Large intestine (tissue), 3 donors: ENCODE data around the gene IL1RL2. TPM values are rescaled to one million over a fixed set of nuclear protein-coding genes. Genes with fewer than 3 reads are reported as not detected.

Experiments used
- DNase-seq, 2 donors: peaks; one replicate each; pipeline versions ENCODE4 v3.0.0 to v3.0.0-alpha.2; 2013
- H3K27ac ChIP-seq: one replicate; pipeline ENCODE4 v1.5.1; 2013; ENCODE audit warnings: low read length
- H3K27me3 ChIP-seq: 2 replicates; pipeline ENCODE4 v1.6.1; 2013; ENCODE audit warnings: low read length; ENCODE audit not compliant: control insufficient read depth, insufficient read depth
- H3K36me3 ChIP-seq: 2 replicates; pipeline ENCODE4 v1.6.1; 2013; ENCODE audit warnings: low read length; ENCODE audit not compliant: control insufficient read depth, insufficient read depth
- H3K4me1 ChIP-seq: one replicate; pipeline ENCODE4 v1.6.1; 2013; ENCODE audit warnings: low read length; ENCODE audit not compliant: control insufficient read depth, insufficient read depth
- H3K4me3 ChIP-seq: one replicate; pipeline ENCODE4 v1.5.1; 2013; ENCODE audit warnings: low read length
- H3K9me3 ChIP-seq: one replicate; pipeline ENCODE4 v1.6.1; 2013; ENCODE audit warnings: mild to moderate bottlenecking, low read depth, low read length, moderate library complexity; ENCODE audit not compliant: control insufficient read depth
- WGBS: methylation state at CpG from one replicate; pipeline ENCODE4 v1.1.5; 2013; ENCODE audit warnings: low lambda C conversion rate; ENCODE audit not compliant: insufficient coverage; 5-methylcytosine and 5-hydroxymethylcytosine counted together
- polyA plus RNA-seq: library from polyadenylated mRNA; unstranded; fragments of 120-200 nt; gene quantifications from one replicate; pipeline ENCODE4 v1.2.1, GENCODE V29; 2013

IL1RL2 gene
- polyA plus RNA-seq, 1 donor: 0.34 TPM

DNA sequence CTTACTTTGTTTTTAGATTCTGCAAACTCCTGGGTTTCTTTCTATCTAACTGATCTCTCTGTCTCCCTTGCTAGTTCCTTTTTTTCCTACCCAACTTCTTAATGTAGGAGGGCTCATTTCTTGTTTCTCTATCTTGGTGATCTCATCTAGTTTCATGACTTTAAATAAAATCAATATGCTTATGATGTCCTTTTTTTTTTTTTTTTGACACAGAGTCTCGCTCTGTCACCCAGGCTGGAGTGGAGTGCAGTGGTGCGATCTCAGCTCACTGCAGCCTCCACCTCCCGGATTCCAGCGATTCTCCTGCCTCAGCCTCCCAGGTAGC is 82.3 kb downstream of the IL1RL2 start:
- Histone ChIP-seq H3K27me3 (peaks cover 4% of the 10 kb centered on the region), H3K36me3 (no peaks in the 10 kb centered on the region), H3K4me3 (no peak overlapping the region), H3K27ac (no peak overlapping the region), H3K4me1 (no peaks in the 10 kb centered on the region), H3K9me3 (no peaks in the 10 kb centered on the region)
- no CpG with 5 or more reads among the region's 4 CpGs for WGBS
- DNase-seq: no peak

DNA sequence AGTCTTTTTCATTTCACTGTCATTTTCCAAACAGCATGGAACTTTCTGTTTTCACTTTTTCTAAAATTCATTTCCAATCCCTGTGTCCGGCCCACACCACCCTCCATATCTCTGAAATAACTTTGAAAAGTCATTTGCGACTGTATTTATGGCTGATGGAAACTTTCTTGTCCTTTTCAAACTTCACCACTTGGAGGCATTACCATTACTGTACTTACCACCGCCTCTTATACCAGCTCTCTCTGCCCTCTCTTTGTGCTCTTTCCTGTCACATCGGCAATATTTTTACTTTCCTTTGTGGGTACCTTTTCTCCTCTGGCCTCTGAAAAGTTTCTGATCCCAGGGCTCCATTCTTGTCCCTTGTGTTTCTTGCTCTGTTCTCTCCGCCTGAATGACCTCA is 85.0 kb downstream of the IL1RL2 start:
- no peaks in the 10 kb centered on the region for H3K4me1 ChIP-seq
- H3K36me3 ChIP-seq: no peaks in the 10 kb centered on the region
- H3K4me3 ChIP-seq: no peak overlapping the region
- 97% methylated on average over 4 of the region's 5 CpGs for WGBS
- no peak overlapping the region for H3K27ac ChIP-seq
- DNase-seq: no peak
- H3K9me3 ChIP-seq: no peaks in the 10 kb centered on the region
- H3K27me3 ChIP-seq: peaks cover 4% of the 10 kb centered on the region

DNA sequence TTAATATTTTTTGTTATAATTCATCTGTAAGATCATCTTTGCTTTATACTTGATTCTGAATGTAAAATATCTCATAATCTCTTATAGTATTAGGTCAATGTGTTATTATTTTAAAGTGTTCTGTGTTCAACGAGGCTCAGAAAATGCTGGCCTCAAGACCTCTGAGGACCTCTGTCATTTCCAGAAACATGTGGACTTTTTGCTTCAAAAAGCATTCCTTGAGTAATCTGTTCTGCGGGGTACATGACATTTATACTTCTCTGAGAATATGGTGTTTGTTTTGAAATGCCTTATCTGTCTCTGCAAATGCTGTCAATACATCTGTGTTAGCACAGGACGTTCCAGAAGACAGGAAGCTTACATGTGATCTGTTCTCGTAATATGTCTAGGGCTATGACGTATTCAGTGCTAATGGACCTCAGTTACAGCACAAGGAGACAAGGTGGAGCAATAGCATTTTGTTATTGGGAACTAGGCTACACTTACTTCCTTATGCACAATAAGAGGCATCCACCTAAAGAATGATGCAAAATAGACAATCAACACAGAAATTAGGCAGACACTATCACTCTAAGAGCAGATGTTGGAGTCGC is 86.9 kb downstream of the IL1RL2 start:
- 100% methylated on average over 1 of the region's 6 CpGs for WGBS
- H3K27ac ChIP-seq: no peak overlapping the region
- H3K4me1 ChIP-seq: no peaks in the 10 kb centered on the region
- no peaks in the 10 kb centered on the region for H3K36me3 ChIP-seq
- H3K4me3 ChIP-seq: no peak overlapping the region
- no peaks in the 10 kb centered on the region for H3K27me3 ChIP-seq
- H3K9me3 ChIP-seq: no peaks in the 10 kb centered on the region
- DNase-seq: no peak

DNA sequence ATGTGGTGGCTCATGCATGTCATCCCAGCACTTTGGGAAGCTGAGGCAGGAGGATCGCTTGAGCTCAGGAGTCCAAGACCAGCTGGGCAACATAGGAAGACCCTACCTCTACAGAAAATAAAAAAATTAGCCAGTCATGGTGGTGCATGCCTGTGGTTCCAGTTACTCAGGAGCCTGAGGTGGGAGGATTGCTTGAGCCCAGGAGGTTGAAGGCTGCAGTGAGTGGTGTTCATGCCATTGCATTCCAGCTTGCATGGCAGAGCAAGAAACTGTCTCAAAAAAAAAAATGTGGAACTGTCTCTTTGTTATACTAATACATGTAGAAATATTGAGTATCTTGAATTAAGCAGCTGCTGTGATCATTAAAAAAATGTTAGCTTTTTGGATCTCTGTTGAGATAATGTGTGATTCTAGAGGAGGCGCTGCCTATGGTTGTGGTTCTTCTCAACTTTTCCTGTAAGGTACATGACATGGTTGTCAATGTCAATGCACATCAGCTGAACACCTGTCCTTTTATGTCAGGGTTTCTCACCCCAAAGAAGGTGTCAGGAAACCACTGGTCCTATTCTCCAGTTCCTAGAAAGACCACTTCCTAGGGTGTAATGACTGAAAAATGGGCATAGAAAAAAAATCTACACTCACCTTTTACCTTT is 89.9 kb downstream of the IL1RL2 start:
- WGBS: 100% methylated on average over 1 of the region's 2 CpGs
- no peak for DNase-seq
- no peaks in the 10 kb centered on the region for H3K9me3 ChIP-seq
- H3K4me1 ChIP-seq: no peaks in the 10 kb centered on the region
- no peaks in the 10 kb centered on the region for H3K36me3 ChIP-seq
- peaks cover 2% of the 10 kb centered on the region for H3K27me3 ChIP-seq
- H3K4me3 ChIP-seq: no peak overlapping the region
- no peak overlapping the region for H3K27ac ChIP-seq

DNA sequence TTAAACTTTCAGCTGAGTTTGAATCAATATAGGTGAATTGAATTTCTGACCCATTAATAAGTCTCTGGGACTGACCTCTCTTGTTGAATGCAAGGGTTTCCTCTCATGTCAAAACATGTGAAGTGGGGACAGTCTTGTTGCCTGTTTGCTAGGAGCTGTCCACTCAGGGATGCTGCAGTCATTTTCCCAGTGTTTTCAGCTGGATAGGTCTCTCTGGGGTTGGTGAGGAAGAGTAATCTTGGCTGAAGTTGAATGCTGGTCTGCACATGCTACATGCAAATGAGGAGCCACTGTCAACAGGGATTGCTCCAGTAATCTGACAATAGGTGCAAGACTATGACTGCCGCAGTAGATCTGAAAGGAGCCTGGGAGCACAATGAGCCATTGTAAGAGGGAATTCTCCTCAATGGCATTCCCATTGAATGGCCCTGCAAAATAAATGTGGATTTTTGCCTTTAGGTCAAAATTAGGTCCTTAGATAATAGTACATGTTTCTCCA is 90.4 kb downstream of the IL1RL2 start:
- no peak overlapping the region for H3K27ac ChIP-seq
- DNase-seq: no peak
- no peaks in the 10 kb centered on the region for H3K36me3 ChIP-seq
- WGBS: no CpG with 5 or more reads among the region's 1 CpG
- H3K4me1 ChIP-seq: no peaks in the 10 kb centered on the region
- no peak overlapping the region for H3K4me3 ChIP-seq
- peaks cover 2% of the 10 kb centered on the region for H3K27me3 ChIP-seq
- H3K9me3 ChIP-seq: no peaks in the 10 kb centered on the region

DNA sequence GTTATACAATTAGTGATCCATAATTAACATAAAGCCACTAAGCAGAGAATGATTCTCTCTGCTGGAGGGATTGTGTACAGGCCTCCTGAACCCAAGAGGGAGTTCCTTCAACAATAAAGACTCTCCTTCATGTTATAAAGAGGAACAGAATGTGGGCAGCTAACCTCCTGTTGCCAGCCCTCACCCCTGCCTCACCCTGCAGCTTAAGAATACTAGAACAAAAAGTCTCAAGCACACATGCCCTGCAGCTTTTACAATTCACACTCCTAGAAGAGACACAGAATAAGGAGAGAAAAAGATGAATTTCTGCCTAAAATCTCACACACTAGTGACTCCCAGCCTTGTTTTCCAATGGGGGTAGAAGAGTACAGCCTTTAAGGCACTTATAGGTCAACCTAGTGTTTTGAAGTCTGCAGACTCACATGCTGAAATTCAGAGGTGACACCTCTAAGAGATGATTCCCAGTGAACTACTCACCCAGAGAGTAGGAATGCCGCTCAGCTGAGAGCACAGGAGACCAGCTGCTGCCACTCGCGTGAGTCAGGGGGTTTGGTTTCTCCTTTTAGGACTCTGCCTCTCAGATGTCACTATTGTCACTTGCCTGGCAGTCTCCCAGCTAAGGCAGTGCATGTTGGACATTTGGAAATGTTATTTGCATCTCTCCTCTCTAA is 92.0 kb downstream of the IL1RL2 start:
- Histone ChIP-seq H3K4me1 (no peaks in the 10 kb centered on the region), H3K27me3 (peaks cover 2% of the 10 kb centered on the region), H3K4me3 (no peak overlapping the region), H3K27ac (no peak overlapping the region), H3K9me3 (no peaks in the 10 kb centered on the region), H3K36me3 (no peaks in the 10 kb centered on the region)
- no peak for DNase-seq
- WGBS: no CpG with 5 or more reads among the region's 3 CpGs

DNA sequence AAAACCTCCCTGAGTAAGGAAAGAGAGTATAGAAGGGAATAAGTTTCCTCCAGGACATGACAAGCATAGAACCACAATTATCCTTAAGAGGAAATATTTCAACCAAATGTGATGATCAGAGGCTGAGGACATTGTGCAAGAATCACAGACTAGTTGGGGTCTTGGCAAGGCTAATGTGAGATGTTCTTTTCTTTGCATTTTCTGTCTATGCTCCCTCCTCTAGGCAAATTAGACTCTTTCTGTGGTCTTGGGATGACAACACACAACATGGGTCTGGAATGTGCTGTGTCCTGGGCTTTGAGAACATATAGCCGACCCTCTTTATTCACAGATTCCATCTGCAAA is 92.5 kb downstream of the IL1RL2 start:
- Histone ChIP-seq H3K4me1 (no peaks in the 10 kb centered on the region), H3K27ac (no peak overlapping the region), H3K4me3 (no peak overlapping the region), H3K9me3 (no peaks in the 10 kb centered on the region), H3K36me3 (no peaks in the 10 kb centered on the region), H3K27me3 (peaks cover 2% of the 10 kb centered on the region)
- no CpG with 5 or more reads among the region's 1 CpG for WGBS
- no peak for DNase-seq

DNA sequence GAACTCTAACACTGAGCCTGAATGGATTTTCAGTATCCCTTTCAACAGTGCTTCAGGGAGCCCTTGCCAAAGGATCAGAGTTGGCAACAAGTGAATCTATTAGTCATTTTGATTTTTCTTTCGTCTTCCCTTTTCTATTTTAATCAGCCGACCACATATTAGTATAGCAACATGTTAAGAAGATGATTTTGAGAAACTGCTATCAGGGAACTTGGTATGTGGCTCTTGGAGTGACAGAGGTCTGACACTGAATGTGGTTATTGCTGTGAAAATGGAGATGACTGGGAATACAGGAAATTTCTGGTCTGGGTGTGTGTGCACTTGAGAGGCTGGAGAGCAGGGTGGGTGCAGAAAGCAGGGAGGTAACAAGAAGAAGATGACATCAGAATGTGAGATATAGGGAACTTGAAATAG is 95.9 kb downstream of the IL1RL2 start:
- Histone ChIP-seq H3K9me3 (no peaks in the 10 kb centered on the region), H3K36me3 (no peaks in the 10 kb centered on the region), H3K27me3 (peaks cover 2% of the 10 kb centered on the region), H3K4me3 (no peak overlapping the region), H3K27ac (no peak overlapping the region), H3K4me1 (no peaks in the 10 kb centered on the region)
- WGBS: 92% methylated on average over 2 of the region's 2 CpGs
- no peak for DNase-seq

DNA sequence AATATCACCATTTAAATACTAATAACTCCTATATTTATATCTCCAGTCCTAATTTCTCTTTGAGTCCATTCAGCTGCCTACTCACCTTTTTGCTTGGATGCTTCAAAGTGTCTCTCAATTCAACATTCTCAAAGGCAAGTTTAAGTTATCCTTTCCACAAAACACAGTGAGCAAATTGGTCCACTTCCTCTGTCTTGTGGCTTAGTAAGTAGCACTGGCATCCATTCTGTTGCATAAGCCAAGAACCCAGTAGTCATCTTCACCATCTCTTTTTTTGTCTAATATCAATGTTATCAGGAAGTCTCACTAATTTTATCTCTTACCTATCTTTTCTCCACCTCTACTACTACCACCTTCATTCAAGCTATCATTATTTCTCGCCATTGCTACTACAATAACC is 97.2 kb downstream of the IL1RL2 start:
- no peak for DNase-seq
- Histone ChIP-seq H3K36me3 (no peaks in the 10 kb centered on the region), H3K4me1 (no peaks in the 10 kb centered on the region), H3K9me3 (no peaks in the 10 kb centered on the region), H3K4me3 (no peak overlapping the region), H3K27ac (no peak overlapping the region), H3K27me3 (peaks cover 2% of the 10 kb centered on the region)
- WGBS: 100% methylated on average over 1 of the region's 1 CpG

DNA sequence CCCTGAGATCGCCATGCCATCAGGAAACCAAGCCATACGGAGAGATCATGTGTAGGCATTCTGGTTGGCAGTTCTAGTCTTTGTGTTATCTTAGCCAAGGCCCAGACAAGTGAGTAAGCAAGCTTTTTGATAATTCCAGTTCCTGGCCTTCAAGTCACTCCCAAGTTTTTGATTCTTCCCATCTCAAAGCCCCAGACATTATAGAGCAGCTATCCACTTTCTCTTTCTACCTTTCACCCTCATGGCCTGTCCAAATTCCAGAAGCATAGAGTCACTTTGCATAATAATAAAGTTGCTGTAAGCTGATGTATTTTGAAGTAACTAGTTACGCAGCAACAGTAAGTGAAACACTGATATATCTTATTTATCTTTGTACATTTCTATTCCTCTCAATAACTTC is 97.8 kb downstream of the IL1RL2 start:
- Histone ChIP-seq H3K4me1 (no peaks in the 10 kb centered on the region), H3K27me3 (peaks cover 2% of the 10 kb centered on the region), H3K36me3 (no peaks in the 10 kb centered on the region), H3K4me3 (no peak overlapping the region), H3K9me3 (no peaks in the 10 kb centered on the region), H3K27ac (no peak overlapping the region)
- WGBS: 80% methylated on average over 1 of the region's 3 CpGs
- DNase-seq: no peak

DNA sequence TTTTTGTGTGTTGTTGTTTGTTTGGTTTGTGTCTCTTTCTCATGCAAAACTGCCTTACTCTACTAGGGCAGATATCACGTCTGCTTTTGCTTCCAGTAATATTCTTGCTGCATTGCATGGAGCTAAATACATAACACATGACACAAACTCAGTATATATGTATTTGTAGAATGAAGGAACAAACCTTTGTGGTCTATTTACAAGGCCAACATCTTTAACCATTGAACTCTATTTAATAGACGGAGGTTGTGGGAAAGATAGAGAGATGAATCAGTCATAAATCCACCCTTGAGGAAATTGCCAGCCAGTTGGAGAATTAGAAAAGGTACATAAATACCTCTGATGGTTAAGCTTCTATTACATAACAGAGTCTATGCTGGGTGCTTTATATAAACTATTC is 98.5 kb downstream of the IL1RL2 start:
- H3K4me1 ChIP-seq: no peaks in the 10 kb centered on the region
- WGBS: 80% methylated on average over 2 of the region's 2 CpGs
- DNase-seq: no peak
- no peak overlapping the region for H3K4me3 ChIP-seq
- no peak overlapping the region for H3K27ac ChIP-seq
- H3K27me3 ChIP-seq: peaks cover 2% of the 10 kb centered on the region
- no peaks in the 10 kb centered on the region for H3K36me3 ChIP-seq
- no peaks in the 10 kb centered on the region for H3K9me3 ChIP-seq
